Neural cell (in vitro differentiated cells): ENCODE results near the gene CEP55. TPM values are rescaled to one million over a fixed set of nuclear protein-coding genes. Genes with fewer than 3 reads are reported as not detected.

Experiments used
- H2AFZ ChIP-seq: fragments of 200-600, 300-800 bp; sonication (generic), shearing (Covaris generic); 2 replicates; pipeline ENCODE4 v1.6.0; 2014; ENCODE audit warnings: low read depth, mild to moderate bottlenecking, antibody characterized with exemption, low read length, moderate library complexity
- H3F3A ChIP-seq: fragments of 200-600 bp; shearing (Covaris generic); 2 replicates; pipeline ENCODE4 v1.6.1; 2016; ENCODE audit warnings: mild to moderate bottlenecking, moderate library complexity, mixed read lengths, antibody characterized with exemption, low read length; ENCODE audit not compliant: insufficient read depth, poor library complexity, severe bottlenecking
- H3K27ac ChIP-seq: fragments of 200-600, 300-800 bp; sonication (generic), shearing (Covaris generic); 2 replicates; pipeline ENCODE4 v1.5.1; 2014; ENCODE audit warnings: mild to moderate bottlenecking, low read length, moderate library complexity
- H3K27me3 ChIP-seq: fragments of 300-800, 200-600 bp; sonication (generic), shearing (Covaris generic); 2 replicates; pipeline ENCODE4 v1.6.0; 2014; ENCODE audit warnings: mild to moderate bottlenecking, low read depth, low read length, moderate library complexity; ENCODE audit not compliant: insufficient read depth
- H3K36me3 ChIP-seq: fragments of 300-800, 200-600 bp; sonication (generic), shearing (Covaris generic); 2 replicates; pipeline ENCODE4 v1.5.1; 2014; ENCODE audit warnings: mild to moderate bottlenecking, antibody characterized with exemption, low read length, moderate library complexity; ENCODE audit not compliant: insufficient read depth
- H3K4me2 ChIP-seq: fragments of 300-800, 200-600 bp; sonication (generic), shearing (Covaris generic); 2 replicates; pipeline ENCODE4 v1.6.0; 2014; ENCODE audit warnings: mild to moderate bottlenecking, low read length
- H3K4me3 ChIP-seq: fragments of 300-800, 200-600 bp; sonication (generic), shearing (Covaris generic); 2 replicates; pipeline ENCODE4 v1.5.1; 2014; ENCODE audit warnings: mild to moderate bottlenecking, low read length, moderate library complexity
- H3K79me2 ChIP-seq: fragments of 200-600 bp; shearing (Covaris generic); replicated peaks from 2 replicates; pipeline ENCODE4 v1.6.0; 2014; ENCODE audit warnings: mild to moderate bottlenecking, low read length, moderate library complexity; ENCODE audit not compliant: insufficient read depth
- H3K9ac ChIP-seq: fragments of 300-800, 200-600 bp; sonication (generic), shearing (Covaris generic); 2 replicates; pipeline ENCODE4 v1.6.1; 2016; ENCODE audit warnings: mild to moderate bottlenecking, low read length, mixed read lengths
- H3K9me2 ChIP-seq: fragments of 200-600 bp; shearing (Covaris generic); 2 replicates; pipeline ENCODE4 v1.6.1; 2016; ENCODE audit warnings: mild to moderate bottlenecking, low read length, mixed read lengths; ENCODE audit not compliant: insufficient read depth
- H3K9me3 ChIP-seq: fragments of 200-600, 300-800 bp; sonication (generic), shearing (Covaris generic); 2 replicates; pipeline ENCODE4 v1.6.1; 2016; ENCODE audit warnings: mild to moderate bottlenecking, mixed run types, low read length, moderate library complexity, mixed read lengths
- H4K20me1 ChIP-seq: fragments of 200-600 bp; shearing (Covaris generic); 2 replicates; pipeline ENCODE4 v1.6.1; 2016; ENCODE audit warnings: mild to moderate bottlenecking, mixed run types; ENCODE audit not compliant: insufficient read depth
- EP300 ChIP-seq: fragments of 450-650 bp; conservative IDR thresholded peaks from 2 replicates; pipeline ENCODE4 v1.6.1; 2014; ENCODE audit warnings: antibody characterized with exemption, mild to moderate bottlenecking, moderate library complexity; ENCODE audit not compliant: poor library complexity, severe bottlenecking
- EZH2 ChIP-seq: fragments of 200-600, 300-800 bp; shearing (Covaris generic), sonication (generic); IDR thresholded peaks from 2 replicates; pipeline ENCODE4 v1.6.1; 2014; ENCODE audit warnings: antibody characterized with exemption, low read length, borderline replicate concordance, mild to moderate bottlenecking; ENCODE audit not compliant: insufficient read depth, poor library complexity, severe bottlenecking
- MXI1 ChIP-seq: fragments of 450-650 bp; conservative IDR thresholded peaks from 2 replicates; pipeline ENCODE4 v1.6.1; 2014; ENCODE audit warnings: antibody characterized with exemption, mild to moderate bottlenecking; ENCODE audit not compliant: poor library complexity, severe bottlenecking
- POLR2AphosphoS5 ChIP-seq: IDR thresholded peaks from 2 replicates; pipeline ENCODE4 v1.6.1; 2012
- RAD21 ChIP-seq: fragments of 450-650 bp; conservative IDR thresholded peaks from 2 replicates; pipeline ENCODE4 v1.6.1; 2014; ENCODE audit warnings: antibody characterized with exemption, mild to moderate bottlenecking, moderate library complexity
- SMC3 ChIP-seq: fragments of 450-650 bp; conservative IDR thresholded peaks from 2 replicates; pipeline ENCODE4 v1.6.1; 2014; ENCODE audit warnings: antibody characterized with exemption, mild to moderate bottlenecking, moderate library complexity; ENCODE audit not compliant: poor library complexity
- TAF1 ChIP-seq: IDR thresholded peaks from 2 replicates; pipeline ENCODE4 v1.6.1; 2012; ENCODE audit warnings: low read depth
- polyA plus RNA-seq: library from polyadenylated mRNA; depleted of rRNA; stranded (reverse); fragments of >200 nt; gene quantifications from 2 replicates; pipeline ENCODE4 v1.2.3, GENCODE V29; 2014
- TF ChIP-seq, protein P1 (sequence below): IDR thresholded peaks from 2 replicates; pipeline ENCODE4 v1.6.1; 2012; ENCODE audit warnings: borderline replicate concordance
- TF ChIP-seq, protein P2 (sequence below): fragments of 450-650 bp; IDR thresholded peaks from 2 replicates; pipeline ENCODE4 v1.5.1; 2014; ENCODE audit warnings: antibody characterized with exemption, mild to moderate bottlenecking, moderate library complexity; ENCODE audit not compliant: poor library complexity, severe bottlenecking

Gene CEP55
- polyA plus RNA-seq, 1 donor from 2014 or later = 0.67 TPM

DNA sequence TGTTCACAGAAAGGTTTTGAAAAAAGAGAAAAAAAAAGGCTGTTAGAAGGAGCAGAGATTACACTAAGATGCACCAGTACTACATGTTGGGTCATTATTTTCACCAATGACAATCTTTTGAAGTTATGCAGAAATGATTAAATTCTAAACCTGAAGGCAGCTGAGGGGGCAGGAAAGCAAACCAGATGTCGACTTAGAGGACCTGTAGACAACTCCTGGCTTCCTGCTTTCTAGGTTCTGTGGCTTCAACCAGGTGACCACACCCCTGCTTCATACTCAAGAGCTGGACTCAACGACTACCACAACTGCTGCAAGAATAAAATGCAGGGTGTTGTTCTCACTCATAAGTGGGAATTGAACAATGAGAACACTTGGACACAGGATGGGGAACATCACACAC, 44.3 kb upstream of the CEP55 start:
- no peaks in the 10 kb centered on the region for H3K36me3 ChIP-seq
- H3K79me2 ChIP-seq = no peaks in the 10 kb centered on the region
- no peak overlapping the region for H3K4me2 ChIP-seq
- no peak overlapping the region for H2AFZ ChIP-seq
- no peak overlapping the region for H3K27ac ChIP-seq
- H3K9me2 ChIP-seq = no peaks in the 10 kb centered on the region
- TF ChIP-seq MXI1 (no peak), POLR2AphosphoS5 (no peak), RAD21 (no peak), EZH2 (no peak)
- TF ChIP-seq, protein P1, sequence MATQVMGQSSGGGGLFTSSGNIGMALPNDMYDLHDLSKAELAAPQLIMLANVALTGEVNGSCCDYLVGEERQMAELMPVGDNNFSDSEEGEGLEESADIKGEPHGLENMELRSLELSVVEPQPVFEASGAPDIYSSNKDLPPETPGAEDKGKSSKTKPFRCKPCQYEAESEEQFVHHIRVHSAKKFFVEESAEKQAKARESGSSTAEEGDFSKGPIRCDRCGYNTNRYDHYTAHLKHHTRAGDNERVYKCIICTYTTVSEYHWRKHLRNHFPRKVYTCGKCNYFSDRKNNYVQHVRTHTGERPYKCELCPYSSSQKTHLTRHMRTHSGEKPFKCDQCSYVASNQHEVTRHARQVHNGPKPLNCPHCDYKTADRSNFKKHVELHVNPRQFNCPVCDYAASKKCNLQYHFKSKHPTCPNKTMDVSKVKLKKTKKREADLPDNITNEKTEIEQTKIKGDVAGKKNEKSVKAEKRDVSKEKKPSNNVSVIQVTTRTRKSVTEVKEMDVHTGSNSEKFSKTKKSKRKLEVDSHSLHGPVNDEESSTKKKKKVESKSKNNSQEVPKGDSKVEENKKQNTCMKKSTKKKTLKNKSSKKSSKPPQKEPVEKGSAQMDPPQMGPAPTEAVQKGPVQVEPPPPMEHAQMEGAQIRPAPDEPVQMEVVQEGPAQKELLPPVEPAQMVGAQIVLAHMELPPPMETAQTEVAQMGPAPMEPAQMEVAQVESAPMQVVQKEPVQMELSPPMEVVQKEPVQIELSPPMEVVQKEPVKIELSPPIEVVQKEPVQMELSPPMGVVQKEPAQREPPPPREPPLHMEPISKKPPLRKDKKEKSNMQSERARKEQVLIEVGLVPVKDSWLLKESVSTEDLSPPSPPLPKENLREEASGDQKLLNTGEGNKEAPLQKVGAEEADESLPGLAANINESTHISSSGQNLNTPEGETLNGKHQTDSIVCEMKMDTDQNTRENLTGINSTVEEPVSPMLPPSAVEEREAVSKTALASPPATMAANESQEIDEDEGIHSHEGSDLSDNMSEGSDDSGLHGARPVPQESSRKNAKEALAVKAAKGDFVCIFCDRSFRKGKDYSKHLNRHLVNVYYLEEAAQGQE = no peak
- TF ChIP-seq, protein P2, sequence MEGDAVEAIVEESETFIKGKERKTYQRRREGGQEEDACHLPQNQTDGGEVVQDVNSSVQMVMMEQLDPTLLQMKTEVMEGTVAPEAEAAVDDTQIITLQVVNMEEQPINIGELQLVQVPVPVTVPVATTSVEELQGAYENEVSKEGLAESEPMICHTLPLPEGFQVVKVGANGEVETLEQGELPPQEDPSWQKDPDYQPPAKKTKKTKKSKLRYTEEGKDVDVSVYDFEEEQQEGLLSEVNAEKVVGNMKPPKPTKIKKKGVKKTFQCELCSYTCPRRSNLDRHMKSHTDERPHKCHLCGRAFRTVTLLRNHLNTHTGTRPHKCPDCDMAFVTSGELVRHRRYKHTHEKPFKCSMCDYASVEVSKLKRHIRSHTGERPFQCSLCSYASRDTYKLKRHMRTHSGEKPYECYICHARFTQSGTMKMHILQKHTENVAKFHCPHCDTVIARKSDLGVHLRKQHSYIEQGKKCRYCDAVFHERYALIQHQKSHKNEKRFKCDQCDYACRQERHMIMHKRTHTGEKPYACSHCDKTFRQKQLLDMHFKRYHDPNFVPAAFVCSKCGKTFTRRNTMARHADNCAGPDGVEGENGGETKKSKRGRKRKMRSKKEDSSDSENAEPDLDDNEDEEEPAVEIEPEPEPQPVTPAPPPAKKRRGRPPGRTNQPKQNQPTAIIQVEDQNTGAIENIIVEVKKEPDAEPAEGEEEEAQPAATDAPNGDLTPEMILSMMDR = no peak
- H3K9me3 ChIP-seq = no peaks in the 10 kb centered on the region
- no peaks in the 10 kb centered on the region for H4K20me1 ChIP-seq
- H3K4me3 ChIP-seq = no peak overlapping the region
- H3K9ac ChIP-seq = no peak overlapping the region
- H3K27me3 ChIP-seq = no peaks in the 10 kb centered on the region
- no peaks in the 10 kb centered on the region for H3F3A ChIP-seq

DNA sequence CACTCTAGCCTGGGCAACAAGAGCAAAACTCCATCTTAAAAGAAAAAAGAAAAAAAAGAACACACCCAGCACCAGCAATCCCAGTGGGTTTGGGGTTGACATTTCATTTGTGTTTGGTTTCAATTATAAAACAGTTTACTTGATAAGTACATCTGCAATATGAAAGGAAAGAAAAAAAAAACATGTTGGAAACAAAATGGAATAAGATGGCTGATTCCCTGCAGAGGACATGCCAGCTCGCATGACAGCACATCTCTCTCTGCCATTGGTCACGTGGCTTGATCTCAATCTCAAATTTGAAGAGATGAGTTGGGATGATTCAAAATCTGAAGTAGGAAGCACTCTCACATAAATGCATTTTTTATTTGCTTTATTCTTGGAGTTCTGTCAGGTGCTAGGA, 42.3 kb upstream of the CEP55 start:
- H3K9me3 ChIP-seq = no peaks in the 10 kb centered on the region
- no peaks in the 10 kb centered on the region for H3K79me2 ChIP-seq
- H3K4me2 ChIP-seq = no peak overlapping the region
- H3K9ac ChIP-seq = no peak overlapping the region
- no peaks in the 10 kb centered on the region for H3K27me3 ChIP-seq
- no peaks in the 10 kb centered on the region for H3K36me3 ChIP-seq
- H3K27ac ChIP-seq = no peak overlapping the region
- TF ChIP-seq, protein P1 = no peak
- TF ChIP-seq MXI1 = no peak
- TF ChIP-seq, protein P2 = no peak
- no peak for TF ChIP-seq EP300
- no peak for TF ChIP-seq SMC3
- TF ChIP-seq POLR2AphosphoS5 = no peak
- TF ChIP-seq TAF1 = no peak
- TF ChIP-seq EZH2 = no peak
- no peak for TF ChIP-seq RAD21
- no peaks in the 10 kb centered on the region for H4K20me1 ChIP-seq
- H3K9me2 ChIP-seq = no peaks in the 10 kb centered on the region
- no peaks in the 10 kb centered on the region for H3F3A ChIP-seq
- H3K4me3 ChIP-seq = no peak overlapping the region
- H2AFZ ChIP-seq = no peak overlapping the region
